BLaER1 treated with 17β-estradiol and CSF1 and Interleukin-3, amounts not matched to agents 10 nM and 100 nM (cell line): ENCODE results near the gene PBX3.

ENCODE experiments used
- H3K27ac ChIP-seq, 11 experiments: shearing (Covaris generic); formaldehyde crosslinking; 2 replicates each; pipeline ENCODE4 v1.8.1; 2022
- H3K27me3 ChIP-seq, 11 experiments: shearing (Covaris generic); formaldehyde crosslinking; 2 replicates each; pipeline ENCODE4 v1.8.1; 2022
- H3K36me3 ChIP-seq, 11 experiments: shearing (Covaris generic); formaldehyde crosslinking; 2 replicates each; pipeline ENCODE4 v1.8.1; 2022
- H3K4me1 ChIP-seq, 10 experiments: shearing (Covaris generic); formaldehyde crosslinking; 2 replicates each; pipeline ENCODE4 v1.8.1; 2022
- H3K4me2 ChIP-seq, 11 experiments: shearing (Covaris generic); formaldehyde crosslinking; 2 replicates each; pipeline ENCODE4 v1.8.1; 2022
- H3K4me3 ChIP-seq, 10 experiments: shearing (Covaris generic); formaldehyde crosslinking; 2 replicates each; pipeline ENCODE4 v1.8.1; 2022
- H3K9ac ChIP-seq, 11 experiments: shearing (Covaris generic); formaldehyde crosslinking; 2 replicates each; pipeline ENCODE4 v1.8.1; 2022
- H3K9me3 ChIP-seq, 11 experiments: shearing (Covaris generic); formaldehyde crosslinking; replicated peaks in 1 of 11; 2 replicates each; pipeline ENCODE4 v1.8.1; 2022
- H4K20me1 ChIP-seq, 11 experiments: shearing (Covaris generic); formaldehyde crosslinking; 2 replicates each; pipeline ENCODE4 v1.8.1; 2022
- Cebpa-rat ChIP-seq, 11 experiments: shearing (Covaris generic); IDR thresholded peaks; 2 replicates each; pipeline ENCODE4 v1.8.1; 2022

The PBX3 gene

DNA sequence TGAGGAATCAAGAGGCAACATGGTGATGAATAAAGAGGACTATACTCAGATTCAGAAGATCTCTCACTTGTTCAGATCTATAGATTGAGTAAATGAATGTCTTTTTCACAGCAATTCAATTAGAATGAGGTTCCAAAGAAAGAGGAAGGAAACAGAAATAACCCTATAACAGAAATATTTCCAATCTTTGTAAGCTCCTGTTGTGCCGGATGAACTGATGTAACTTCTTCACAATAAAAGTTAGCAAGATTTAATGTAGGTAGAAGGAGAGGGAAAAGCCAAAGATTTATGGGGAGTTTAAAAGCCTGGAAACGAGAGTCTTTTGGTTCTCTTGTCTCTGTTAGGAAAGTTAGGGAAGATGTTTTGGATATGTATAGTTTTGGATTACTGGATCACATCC is 92.1 kb downstream of the PBX3 start:
- Histone ChIP-seq H3K36me3 (no peaks in the 10 kb centered on the region), H3K27me3 (no peaks in the 10 kb centered on the region), H3K9ac (peak overlapping the region in 6 of 11 experiments; percentile 3 to 44 (median 14); a peak in 5 of 22 replicates), H4K20me1 (no peaks in the 10 kb centered on the region), H3K4me3 (peak overlapping the region in 3 of 10 experiments; percentile 0 to 24 (median 5); a peak in 4 of 20 replicates), H3K27ac (peak overlapping the region in 10 of 11 experiments; percentile 36 to 78 (median 65); a peak in 20 of 22 replicates), H3K9me3 (no peaks in the 10 kb centered on the region; a peak in 3 of 22 replicates), H3K4me1 (peaks cover 46 to 82% (median 66%) of the 10 kb centered on the region in 10 experiments), H3K4me2 (peak overlapping the region; percentile 58 to 83 (median 71))
- TF ChIP-seq Cebpa-rat (IDR thresholded peaks at IDR 0.05), result no peak

DNA sequence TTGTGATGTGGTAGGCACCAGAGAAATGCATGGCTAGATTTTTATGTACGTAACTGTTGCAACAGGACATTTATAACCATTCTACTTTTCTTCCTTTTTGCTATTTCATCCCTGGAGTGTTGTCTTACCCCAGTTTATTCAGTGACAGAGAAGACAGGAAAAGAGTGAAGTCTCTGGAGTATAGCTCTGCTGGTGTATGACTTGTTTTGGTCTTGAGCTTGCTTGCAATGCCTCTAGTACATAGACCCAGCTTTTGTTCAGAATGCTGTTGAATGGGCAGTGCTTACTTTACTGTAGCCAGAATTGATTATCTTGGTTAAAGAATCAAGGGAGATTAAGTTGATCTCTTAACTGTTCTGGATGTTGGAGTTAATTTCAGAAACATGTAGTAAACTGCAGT is 94.3 kb downstream of the PBX3 start:
- peak overlapping the region in 2 of 10 experiments; percentile 0 to 8; a peak in 3 of 20 replicates for H3K4me3 ChIP-seq
- H3K4me2 ChIP-seq, result peak overlapping the region; percentile 64 to 83 (median 72)
- peaks cover 46 to 77% (median 67%) of the 10 kb centered on the region in 10 experiments for H3K4me1 ChIP-seq
- no peaks in the 10 kb centered on the region for H4K20me1 ChIP-seq
- peak overlapping the region in 10 of 11 experiments; percentile 0 to 62 (median 42); a peak in 17 of 22 replicates for H3K9ac ChIP-seq
- no peaks in the 10 kb centered on the region for H3K27me3 ChIP-seq
- H3K27ac ChIP-seq, result peak overlapping the region in 9 of 11 experiments; percentile 36 to 78 (median 69); a peak in 20 of 22 replicates
- H3K9me3 ChIP-seq, result peaks cover 0 to 2% (median 0%) of the 10 kb centered on the region in 11 experiments; a peak in 1 of 22 replicates
- peak in 1 of 11 experiments; percentile 43; a peak in 1 of 22 replicates for TF ChIP-seq Cebpa-rat (IDR thresholded peaks at IDR 0.05)
- H3K36me3 ChIP-seq, result no peaks in the 10 kb centered on the region

- H3K9ac ChIP-seq, result peak overlapping the region in 10 of 11 experiments; percentile 2 to 54 (median 42); a peak in 14 of 22 replicates
- H3K4me1 ChIP-seq, result peaks cover 46 to 76% (median 65%) of the 10 kb centered on the region in 10 experiments
- H3K4me3 ChIP-seq, result 0 out of 20 replicates have a peak overlapping the region, but pooled peaks of 1 of the 10 experiments have one; percentile 20
- H3K27ac ChIP-seq, result peak overlapping the region in 9 of 11 experiments; percentile 36 to 78 (median 69); a peak in 17 of 22 replicates
- H4K20me1 ChIP-seq, result no peaks in the 10 kb centered on the region
- H3K9me3 ChIP-seq, result peaks cover 0 to 7% (median 0%) of the 10 kb centered on the region in 11 experiments; a peak in 3 of 22 replicates
- no peaks in the 10 kb centered on the region for H3K36me3 ChIP-seq
- no peaks in the 10 kb centered on the region for H3K27me3 ChIP-seq
- H3K4me2 ChIP-seq, result peak overlapping the region; percentile 64 to 83 (median 72)
- TF ChIP-seq Cebpa-rat (IDR thresholded peaks at IDR 0.05), result no peak
These were observed 95.1 kb downstream of the PBX3 start for GRCh38 chr9:125842242-125842641.

GRCh38 chr9:125843646-125844045 is 96.5 kb downstream of the PBX3 start:
- Histone ChIP-seq H3K4me3 (no peak overlapping the region), H3K9me3 (peaks cover 0 to 7% (median 0%) of the 10 kb centered on the region in 11 experiments; a peak in 3 of 22 replicates), H3K27me3 (no peaks in the 10 kb centered on the region), H3K9ac (no peak overlapping the region), H3K4me1 (peaks cover 42 to 63% (median 52%) of the 10 kb centered on the region in 10 experiments), H3K27ac (no peak overlapping the region), H3K36me3 (no peaks in the 10 kb centered on the region), H4K20me1 (no peaks in the 10 kb centered on the region), H3K4me2 (peak overlapping the region in 5 of 11 experiments; percentile 5 to 83 (median 68); a peak in 6 of 22 replicates)
- TF ChIP-seq Cebpa-rat (IDR thresholded peaks at IDR 0.05), result no peak

GRCh38 chr9:125844611-125845010 is 97.4 kb downstream of the PBX3 start:
- no peaks in the 10 kb centered on the region for H3K36me3 ChIP-seq
- H3K4me3 ChIP-seq, result no peak overlapping the region
- H3K9me3 ChIP-seq, result peaks cover 0 to 7% (median 0%) of the 10 kb centered on the region in 11 experiments; a peak in 3 of 22 replicates
- TF ChIP-seq Cebpa-rat (IDR thresholded peaks at IDR 0.05), result no peak
- peak overlapping the region in 5 of 11 experiments; percentile 4 to 46 (median 22); a peak in 8 of 22 replicates for H3K4me2 ChIP-seq
- H3K9ac ChIP-seq, result no peak overlapping the region
- H3K27ac ChIP-seq, result no peak overlapping the region
- H4K20me1 ChIP-seq, result no peaks in the 10 kb centered on the region
- no peaks in the 10 kb centered on the region for H3K27me3 ChIP-seq
- H3K4me1 ChIP-seq, result peaks cover 33 to 53% (median 42%) of the 10 kb centered on the region in 10 experiments

GRCh38 chr9:125845271-125845808 is 98.2 kb downstream of the PBX3 start:
- H3K9ac ChIP-seq, result no peak overlapping the region
- peaks cover 26 to 46% (median 35%) of the 10 kb centered on the region in 10 experiments for H3K4me1 ChIP-seq
- peaks cover 0 to 7% (median 0%) of the 10 kb centered on the region in 11 experiments; a peak in 3 of 22 replicates for H3K9me3 ChIP-seq
- no peak overlapping the region for H3K27ac ChIP-seq
- H3K27me3 ChIP-seq, result no peaks in the 10 kb centered on the region
- H3K4me2 ChIP-seq, result peak overlapping the region in 5 of 11 experiments; percentile 4 to 46 (median 22); a peak in 7 of 22 replicates
- H3K36me3 ChIP-seq, result no peaks in the 10 kb centered on the region
- no peaks in the 10 kb centered on the region for H4K20me1 ChIP-seq
- peak in 1 of 11 experiments; percentile 13; a peak in 1 of 22 replicates for TF ChIP-seq Cebpa-rat (IDR thresholded peaks at IDR 0.05)
- no peak overlapping the region for H3K4me3 ChIP-seq

DNA sequence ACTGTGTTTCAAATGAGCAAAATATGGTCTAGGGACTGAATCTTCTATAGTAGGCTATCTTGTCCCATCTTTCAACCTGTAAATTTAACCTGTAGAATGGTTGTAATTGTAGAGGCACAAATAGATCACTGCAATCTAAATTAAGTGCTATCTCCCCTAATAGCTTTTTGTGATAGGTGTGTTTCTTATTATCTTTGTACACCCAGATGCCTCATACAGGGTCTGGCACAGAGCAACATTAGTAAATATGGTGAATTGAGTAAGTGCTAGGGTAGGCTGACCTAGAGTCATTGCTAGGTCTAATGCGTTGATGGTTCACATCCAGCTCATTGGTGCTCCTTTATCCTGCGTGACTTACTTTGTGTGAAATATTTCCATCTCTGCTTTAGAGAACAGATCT is 100.6 kb downstream of the PBX3 start:
- no peak for TF ChIP-seq Cebpa-rat (IDR thresholded peaks at IDR 0.05)
- Histone ChIP-seq H3K27me3 (no peaks in the 10 kb centered on the region), H4K20me1 (no peaks in the 10 kb centered on the region), H3K9ac (no peak overlapping the region), H3K9me3 (peaks cover 0 to 7% (median 0%) of the 10 kb centered on the region in 11 experiments; a peak in 3 of 22 replicates), H3K4me1 (peaks cover 3 to 26% (median 11%) of the 10 kb centered on the region in 10 experiments; a peak in 19 of 20 replicates), H3K4me2 (no peak overlapping the region), H3K4me3 (no peak overlapping the region), H3K27ac (no peak overlapping the region), H3K36me3 (no peaks in the 10 kb centered on the region)

- Histone ChIP-seq H3K4me2 (no peak overlapping the region), H3K9me3 (peaks cover 0 to 7% (median 0%) of the 10 kb centered on the region in 11 experiments; a peak in 3 of 22 replicates), H3K4me3 (no peak overlapping the region), H3K4me1 (peaks cover 0 to 7% (median 0%) of the 10 kb centered on the region in 10 experiments; a peak in 5 of 20 replicates), H3K27me3 (no peaks in the 10 kb centered on the region), H3K36me3 (no peaks in the 10 kb centered on the region), H4K20me1 (0 out of 22 replicates have a peak, but pooled peaks cover 0 to 3% (median 0%) of the 10 kb centered on the region in 11 experiments), H3K27ac (no peak overlapping the region), H3K9ac (no peak overlapping the region)
- TF ChIP-seq Cebpa-rat (IDR thresholded peaks at IDR 0.05), result no peak
These were observed 103.0 kb downstream of the PBX3 start for GRCh38 chr9:125850106-125850632.

- H3K27ac ChIP-seq, result no peak overlapping the region
- no peak overlapping the region for H3K9ac ChIP-seq
- H3K36me3 ChIP-seq, result no peaks in the 10 kb centered on the region
- 0 out of 22 replicates have a peak, but pooled peaks cover 0 to 3% (median 0%) of the 10 kb centered on the region in 11 experiments for H4K20me1 ChIP-seq
- peaks cover 0 to 6% (median 0%) of the 10 kb centered on the region in 10 experiments; a peak in 4 of 20 replicates for H3K4me1 ChIP-seq
- no peak overlapping the region for H3K4me3 ChIP-seq
- H3K4me2 ChIP-seq, result peak overlapping the region in 3 of 11 experiments; percentile 7 to 18 (median 18); a peak in 2 of 22 replicates
- no peak for TF ChIP-seq Cebpa-rat (IDR thresholded peaks at IDR 0.05)
- peaks cover 0 to 7% (median 0%) of the 10 kb centered on the region in 11 experiments; a peak in 3 of 22 replicates for H3K9me3 ChIP-seq
- no peaks in the 10 kb centered on the region for H3K27me3 ChIP-seq
These were observed 103.6 kb downstream of the PBX3 start for GRCh38 chr9:125850763-125851162.
